Endodermal cell (in vitro differentiated cells): ENCODE results near the gene GSX2. TPM values are rescaled to one million over a fixed set of nuclear protein-coding genes. Genes with fewer than 3 reads are reported as not detected.

Experiments
- DNase-seq: peaks from one replicate; pipeline ENCODE4 v3.0.0-alpha.2; 2017
- H3K27ac ChIP-seq: 2 replicates; pipeline ENCODE4 v1.5.1; 2013; ENCODE audit warnings: mild to moderate bottlenecking, low read depth, low read length, moderate library complexity
- H3K27me3 ChIP-seq: 2 replicates; pipeline ENCODE4 v1.6.1; 2013; ENCODE audit warnings: mild to moderate bottlenecking, low read length, moderate library complexity; ENCODE audit not compliant: insufficient read depth, control insufficient read depth, poor library complexity, severe bottlenecking
- H3K36me3 ChIP-seq: 2 replicates; pipeline ENCODE4 v1.7.0; 2013; ENCODE audit warnings: mild to moderate bottlenecking, low read length, moderate library complexity; ENCODE audit not compliant: control insufficient read depth, insufficient read depth
- H3K4me1 ChIP-seq: one replicate; pipeline ENCODE4 v1.7.0; 2013; ENCODE audit warnings: low read length; ENCODE audit not compliant: control insufficient read depth, insufficient read depth
- H3K4me3 ChIP-seq: 2 replicates; pipeline ENCODE4 v1.5.1; 2013; ENCODE audit warnings: mild to moderate bottlenecking, low read length, moderate library complexity
- H3K9ac ChIP-seq: 2 replicates; pipeline ENCODE4 v1.6.1; 2013; ENCODE audit warnings: mild to moderate bottlenecking, low read length, moderate library complexity; ENCODE audit not compliant: poor library complexity, severe bottlenecking; ENCODE audit errors: extremely low read depth
- H3K9me3 ChIP-seq: 2 replicates; pipeline ENCODE4 v1.6.1; 2013; ENCODE audit warnings: mild to moderate bottlenecking, low read length, moderate library complexity; ENCODE audit not compliant: control insufficient read depth
- H3K27ac Mint-ChIP-seq: 2 replicates; pipeline ENCODE4 v1.8.0; 2020; ENCODE audit warnings: mixed read lengths
- H3K27me3 Mint-ChIP-seq: 2 replicates; pipeline ENCODE4 v1.8.0; 2021; ENCODE audit warnings: mild to moderate bottlenecking, mixed read lengths; ENCODE audit not compliant: insufficient read depth
- H3K36me3 Mint-ChIP-seq: 2 replicates; pipeline ENCODE4 v1.8.0; 2020; ENCODE audit warnings: low read depth, mixed read lengths
- H3K4me1 Mint-ChIP-seq: 2 replicates; pipeline ENCODE4 v1.8.0; 2020; ENCODE audit warnings: mixed read lengths
- H3K4me3 Mint-ChIP-seq: 2 replicates; pipeline ENCODE4 v1.8.0; 2020; ENCODE audit warnings: mild to moderate bottlenecking, moderate library complexity, mixed read lengths
- H3K9me3 Mint-ChIP-seq: 2 replicates; pipeline ENCODE4 v1.8.0; 2020; ENCODE audit warnings: mild to moderate bottlenecking, mixed read lengths
- WGBS, 2 experiments: methylation state at CpG; one replicate each; pipeline versions ENCODE4 v1.1.5 to v1.1.7; 2013; ENCODE audit warnings: missing lambda C conversion rate in 2 of 2, mixed read lengths in 1 of 2; ENCODE audit not compliant: insufficient coverage in 1 of 2, insufficient read length in 1 of 2; 5-methylcytosine and 5-hydroxymethylcytosine counted together
- total RNA-seq, 2 donors: library from RNA; stranded (reverse); fragmentation: NEBNext Ultra II Directional in 1 of 2; extraction: Animal tissue kit (Norgen Biotek cat#: 25700) in 1 of 2; gene quantifications; 2 replicates in 1 of 2; 3 replicates in 1 of 2; pipeline ENCODE4 v1.2.1, GENCODE V29; 2021
- TF ChIP-seq, protein P1 (sequence below): fragments of 200-600 bp; sonication (generic); conservative IDR thresholded peaks from 2 replicates; pipeline ENCODE4 v1.5.0; 2021; ENCODE audit warnings: antibody characterized with exemption, mild to moderate bottlenecking

The GSX2 gene
- total RNA-seq, 2 donors from 2014 or later: not detected

DNA sequence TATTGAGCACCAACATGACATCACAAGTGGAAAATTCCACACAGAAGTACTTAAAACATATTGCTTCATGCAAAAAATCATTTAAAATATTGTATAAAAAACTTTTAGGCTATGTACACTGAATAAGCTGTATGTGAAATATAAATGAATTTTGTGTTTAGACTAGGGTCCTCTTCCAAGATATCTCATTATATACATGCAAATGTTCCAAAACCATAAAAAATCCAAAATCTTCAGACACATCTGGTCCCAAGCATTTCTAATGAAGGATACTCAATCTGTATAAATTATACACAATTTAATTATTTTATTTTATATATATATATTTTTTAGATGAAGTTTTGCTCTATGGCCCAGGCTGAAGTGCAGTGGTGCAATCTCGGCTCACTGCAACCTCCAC, 10.1 kb upstream of the GSX2 start:
- Histone ChIP-seq H3K27ac (no peak overlapping the region), H3K4me3 (no peak overlapping the region), H3K4me1 (peaks cover 4% of the 10 kb centered on the region), H3K27me3 (peaks cover 81% of the 10 kb centered on the region), H3K9me3 (no peaks in the 10 kb centered on the region), H3K9ac (no peak overlapping the region), H3K36me3 (no peaks in the 10 kb centered on the region)
- no peak overlapping the region for H3K27ac Mint-ChIP-seq
- peaks cover 87% of the 10 kb centered on the region for H3K27me3 Mint-ChIP-seq
- TF ChIP-seq, protein P1, sequence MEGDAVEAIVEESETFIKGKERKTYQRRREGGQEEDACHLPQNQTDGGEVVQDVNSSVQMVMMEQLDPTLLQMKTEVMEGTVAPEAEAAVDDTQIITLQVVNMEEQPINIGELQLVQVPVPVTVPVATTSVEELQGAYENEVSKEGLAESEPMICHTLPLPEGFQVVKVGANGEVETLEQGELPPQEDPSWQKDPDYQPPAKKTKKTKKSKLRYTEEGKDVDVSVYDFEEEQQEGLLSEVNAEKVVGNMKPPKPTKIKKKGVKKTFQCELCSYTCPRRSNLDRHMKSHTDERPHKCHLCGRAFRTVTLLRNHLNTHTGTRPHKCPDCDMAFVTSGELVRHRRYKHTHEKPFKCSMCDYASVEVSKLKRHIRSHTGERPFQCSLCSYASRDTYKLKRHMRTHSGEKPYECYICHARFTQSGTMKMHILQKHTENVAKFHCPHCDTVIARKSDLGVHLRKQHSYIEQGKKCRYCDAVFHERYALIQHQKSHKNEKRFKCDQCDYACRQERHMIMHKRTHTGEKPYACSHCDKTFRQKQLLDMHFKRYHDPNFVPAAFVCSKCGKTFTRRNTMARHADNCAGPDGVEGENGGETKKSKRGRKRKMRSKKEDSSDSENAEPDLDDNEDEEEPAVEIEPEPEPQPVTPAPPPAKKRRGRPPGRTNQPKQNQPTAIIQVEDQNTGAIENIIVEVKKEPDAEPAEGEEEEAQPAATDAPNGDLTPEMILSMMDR: no peak
- no peak overlapping the region for H3K4me3 Mint-ChIP-seq
- H3K4me1 Mint-ChIP-seq: peaks cover 26% of the 10 kb centered on the region
- H3K36me3 Mint-ChIP-seq: no peaks in the 10 kb centered on the region
- WGBS, 2 experiments: 75% methylated on average over 1 of the region's 1 CpG; no CpG with 5 or more reads in 1 of the 2 experiments
- DNase-seq: no peak
- no peaks in the 10 kb centered on the region for H3K9me3 Mint-ChIP-seq

DNA sequence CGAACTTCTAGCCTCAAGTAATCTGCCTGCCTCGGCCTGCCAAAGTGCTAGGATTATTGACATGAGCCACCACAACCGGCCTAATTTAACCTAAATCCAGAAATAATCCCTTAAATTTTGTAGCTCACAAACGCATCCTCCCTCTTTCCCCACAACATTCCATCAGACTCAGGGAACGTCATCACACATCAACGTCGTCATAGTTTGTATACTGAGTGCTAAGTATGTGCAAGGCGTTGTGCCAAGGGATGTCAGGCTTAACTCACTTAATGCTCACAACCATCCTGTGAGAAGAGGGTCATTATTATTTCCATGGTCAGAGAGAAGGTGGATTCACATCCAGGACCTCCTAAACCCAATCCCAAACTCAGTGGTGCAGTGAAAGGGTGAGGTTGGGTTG, 9.6 kb upstream of the GSX2 start:
- Mint-ChIP-seq H3K27me3 (peaks cover 91% of the 10 kb centered on the region), H3K4me1 (peaks cover 31% of the 10 kb centered on the region), H3K36me3 (no peaks in the 10 kb centered on the region), H3K9me3 (no peaks in the 10 kb centered on the region), H3K27ac (no peak overlapping the region), H3K4me3 (no peak overlapping the region)
- Histone ChIP-seq H3K27me3 (peaks cover 85% of the 10 kb centered on the region), H3K9ac (no peak overlapping the region), H3K9me3 (no peaks in the 10 kb centered on the region), H3K36me3 (no peaks in the 10 kb centered on the region), H3K27ac (no peak overlapping the region), H3K4me1 (peaks cover 5% of the 10 kb centered on the region), H3K4me3 (no peak overlapping the region)
- 76 to 100% methylated on average over 1 to 8 of the region's 8 CpGs for WGBS, 2 experiments
- TF ChIP-seq, protein P1: no peak
- DNase-seq: no peak

DNA sequence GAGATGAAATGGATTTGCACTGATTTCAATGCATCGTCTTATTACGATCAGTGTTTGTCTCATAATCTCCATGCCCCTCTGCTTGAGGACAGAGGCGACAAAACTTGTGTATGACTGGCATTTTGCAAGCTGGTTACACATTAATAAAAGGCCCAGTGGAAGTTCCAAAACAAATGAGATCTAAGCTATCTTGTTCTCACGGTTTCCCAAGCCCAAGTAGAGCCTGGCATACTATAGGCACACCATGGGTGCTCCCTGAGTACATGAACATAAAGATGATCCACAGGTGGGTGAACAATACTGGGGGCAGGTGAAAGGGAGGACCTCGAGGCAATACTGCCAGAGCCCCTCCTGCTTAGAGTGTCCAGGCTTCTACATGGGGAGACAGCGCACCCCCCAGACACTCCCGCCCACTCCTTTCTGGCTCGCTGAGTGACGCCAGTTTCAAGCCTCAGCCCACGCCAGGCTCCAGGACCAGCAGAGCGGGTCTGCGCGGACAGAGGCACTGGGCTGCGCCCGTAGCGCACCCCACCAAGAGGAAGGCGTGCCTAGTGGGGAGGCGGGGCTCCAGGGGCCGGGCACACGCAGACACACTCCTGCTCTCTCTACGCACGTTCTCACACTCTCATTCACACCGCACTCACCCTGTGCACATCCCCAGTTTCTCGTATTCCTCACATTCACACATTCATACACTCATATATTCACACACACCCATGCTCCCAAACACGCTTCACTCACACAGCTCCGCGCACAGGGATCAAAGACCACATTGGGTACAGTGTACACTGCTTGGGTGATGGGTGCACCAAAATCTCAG, 8.9 kb upstream of the GSX2 start:
- Mint-ChIP-seq H3K4me1 (peaks cover 34% of the 10 kb centered on the region), H3K36me3 (no peaks in the 10 kb centered on the region), H3K9me3 (no peaks in the 10 kb centered on the region), H3K4me3 (peak overlapping the region; percentile 60), H3K27ac (no peak overlapping the region), H3K27me3 (peaks cover 92% of the 10 kb centered on the region)
- Histone ChIP-seq H3K36me3 (no peaks in the 10 kb centered on the region), H3K4me3 (peak overlapping the region; percentile 87), H3K4me1 (peaks cover 7% of the 10 kb centered on the region), H3K27ac (no peak overlapping the region), H3K9ac (no peak overlapping the region), H3K9me3 (no peaks in the 10 kb centered on the region), H3K27me3 (peaks cover 85% of the 10 kb centered on the region)
- DNase-seq: peak; percentile 62
- TF ChIP-seq, protein P1: no peak
- WGBS, 2 experiments: 31 to 35% methylated on average over 12 to 27 of the region's 27 CpGs
